ENCODE measurements around the gene SEC24A. TPM values are rescaled to one million over a fixed set of nuclear protein-coding genes. Genes with fewer than 3 reads are reported as not detected.

Gene SEC24A
- total and polyA plus RNA-seq, 4 donors = 10.1 to 46.6 (median 18.8) TPM

DNA sequence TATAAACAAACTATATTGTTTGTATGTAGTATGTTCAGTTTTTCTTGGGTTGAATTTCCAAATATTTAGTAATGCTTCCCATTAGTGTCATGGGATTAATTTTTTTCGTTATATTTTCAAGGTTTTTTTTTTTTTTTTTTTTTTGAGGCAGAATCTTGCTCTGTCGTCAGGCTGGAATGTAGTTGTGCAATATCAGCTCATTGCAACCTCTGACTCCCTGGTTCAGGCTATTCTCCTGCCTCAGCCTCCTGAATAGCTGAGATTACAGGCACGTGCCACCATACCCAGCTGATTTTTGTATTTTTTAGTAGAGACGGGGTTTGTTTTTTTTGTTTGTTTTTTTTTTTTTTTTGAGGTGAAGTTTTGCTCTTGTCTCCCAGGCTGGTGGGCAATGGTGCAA lies 120.6 kb downstream of the SEC24A start:
- H3K27ac ChIP-seq (ENCODE audit: low read depth in 1 of 2, low read length in 2 of 2) = no peak overlapping the region
- no peaks in the 10 kb centered on the region for H3K9me3 ChIP-seq (ENCODE audit: control insufficient read depth in 4 of 4, low read length in 3 of 4)
- H3K4me3 ChIP-seq (ENCODE audit: low read depth in 1 of 3, low read length in 3 of 3) = no peak overlapping the region
- no peak overlapping the region for H3K9ac ChIP-seq (ENCODE audit: low read depth in 1 of 2, low read length in 2 of 2)
- no peak for DNase-seq (ENCODE audit: low spot score)
- H3K27me3 ChIP-seq (ENCODE audit: control insufficient read depth in 4 of 4, insufficient read depth in 4 of 4, low read length in 3 of 4) = no peaks in the 10 kb centered on the region
- H3K4me1 ChIP-seq (ENCODE audit: control insufficient read depth in 4 of 4, insufficient read depth in 4 of 4, low read length in 3 of 4) = no peaks in the 10 kb centered on the region
- H3K36me3 ChIP-seq (ENCODE audit: control insufficient read depth in 4 of 4, insufficient read depth in 3 of 4, low read depth in 1 of 4, low read length in 3 of 4) = peaks cover 13 to 71% (median 44%) of the 10 kb centered on the region in 4 donors
- 63% methylated on average over 4 of the region's 4 CpGs for WGBS
- TF ChIP-seq HNF4G (IDR thresholded peaks at IDR 0.05) (no peak), MAX (IDR thresholded peaks at IDR 0.05) (no peak), JUND (IDR thresholded peaks at IDR 0.05) (no peak), SP1 (IDR thresholded peaks at IDR 0.05) (no peak)
- TF ChIP-seq, protein P1, sequence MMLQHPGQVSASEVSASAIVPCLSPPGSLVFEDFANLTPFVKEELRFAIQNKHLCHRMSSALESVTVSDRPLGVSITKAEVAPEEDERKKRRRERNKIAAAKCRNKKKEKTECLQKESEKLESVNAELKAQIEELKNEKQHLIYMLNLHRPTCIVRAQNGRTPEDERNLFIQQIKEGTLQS (IDR thresholded peaks at IDR 0.05) = no peak

GRCh38 chr5:134772461-134773125 lies 124.0 kb downstream of the SEC24A start:
- Histone ChIP-seq H3K4me1 (ENCODE audit: control insufficient read depth in 4 of 4, insufficient read depth in 4 of 4, low read length in 3 of 4) (no peaks in the 10 kb centered on the region), H3K27ac (ENCODE audit: low read depth in 1 of 2, low read length in 2 of 2) (no peak overlapping the region), H3K36me3 (ENCODE audit: control insufficient read depth in 4 of 4, insufficient read depth in 3 of 4, low read depth in 1 of 4, low read length in 3 of 4) (peaks cover 9 to 65% (median 38%) of the 10 kb centered on the region in 4 donors), H3K4me3 (ENCODE audit: low read depth in 1 of 3, low read length in 3 of 3) (no peak overlapping the region), H3K9ac (ENCODE audit: low read depth in 1 of 2, low read length in 2 of 2) (no peak overlapping the region), H3K9me3 (ENCODE audit: control insufficient read depth in 4 of 4, low read length in 3 of 4) (no peaks in the 10 kb centered on the region), H3K27me3 (ENCODE audit: control insufficient read depth in 4 of 4, insufficient read depth in 4 of 4, low read length in 3 of 4) (no peaks in the 10 kb centered on the region)
- TF ChIP-seq RAD21 (IDR thresholded peaks at IDR 0.05) (no peak), MAX (IDR thresholded peaks at IDR 0.05) (no peak), EGR1 (IDR thresholded peaks at IDR 0.05; ENCODE audit: low read depth in 2 of 2) (no peak), GABPA (IDR thresholded peaks at IDR 0.05 in 1 of 2, conservative IDR thresholded peaks at IDR 0.05 in 1 of 2) (no peak), YY1 (IDR thresholded peaks at IDR 0.05) (no peak), RXRA (IDR thresholded peaks at IDR 0.05) (no peak), CTCF (IDR thresholded peaks at IDR 0.05; ENCODE audit: low read depth, low read length, missing input control) (no peak), REST (IDR thresholded peaks at IDR 0.05) (no peak), SP1 (IDR thresholded peaks at IDR 0.05) (no peak), NR2F2 (IDR thresholded peaks at IDR 0.05) (no peak), FOXA1 (IDR thresholded peaks at IDR 0.05) (no peak)
- TF ChIP-seq, protein P1 (IDR thresholded peaks at IDR 0.05) = no peak
- TF ChIP-seq, protein P2, sequence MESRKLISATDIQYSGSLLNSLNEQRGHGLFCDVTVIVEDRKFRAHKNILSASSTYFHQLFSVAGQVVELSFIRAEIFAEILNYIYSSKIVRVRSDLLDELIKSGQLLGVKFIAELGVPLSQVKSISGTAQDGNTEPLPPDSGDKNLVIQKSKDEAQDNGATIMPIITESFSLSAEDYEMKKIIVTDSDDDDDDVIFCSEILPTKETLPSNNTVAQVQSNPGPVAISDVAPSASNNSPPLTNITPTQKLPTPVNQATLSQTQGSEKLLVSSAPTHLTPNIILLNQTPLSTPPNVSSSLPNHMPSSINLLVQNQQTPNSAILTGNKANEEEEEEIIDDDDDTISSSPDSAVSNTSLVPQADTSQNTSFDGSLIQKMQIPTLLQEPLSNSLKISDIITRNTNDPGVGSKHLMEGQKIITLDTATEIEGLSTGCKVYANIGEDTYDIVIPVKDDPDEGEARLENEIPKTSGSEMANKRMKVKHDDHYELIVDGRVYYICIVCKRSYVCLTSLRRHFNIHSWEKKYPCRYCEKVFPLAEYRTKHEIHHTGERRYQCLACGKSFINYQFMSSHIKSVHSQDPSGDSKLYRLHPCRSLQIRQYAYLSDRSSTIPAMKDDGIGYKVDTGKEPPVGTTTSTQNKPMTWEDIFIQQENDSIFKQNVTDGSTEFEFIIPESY (IDR thresholded peaks at IDR 0.05) = no peak
- WGBS = 86% methylated on average over 10 of the region's 10 CpGs
- DNase-seq (ENCODE audit: low spot score) = no peak
